ENCODE results near the gene PLIN5.

PLIN5 gene

DNA sequence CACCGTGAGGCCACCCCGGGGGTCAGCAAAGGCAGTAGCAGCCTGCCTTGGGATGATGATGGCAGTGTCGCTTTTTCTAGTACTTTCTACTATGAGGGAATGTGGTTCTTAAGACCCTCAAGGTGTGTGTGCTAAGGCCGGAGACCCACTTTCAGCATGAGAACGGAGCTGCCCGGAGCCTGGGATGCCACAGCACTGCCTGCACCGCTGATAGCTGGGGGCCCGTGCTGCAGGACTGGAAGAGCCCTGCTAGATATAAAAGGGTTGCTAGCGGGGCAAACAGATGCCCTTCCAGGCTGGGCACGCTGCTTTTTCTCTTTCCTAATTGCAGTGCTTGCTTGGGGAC, 31.2 kb downstream of the PLIN5 start:
- DNase-seq = no peak

DNA sequence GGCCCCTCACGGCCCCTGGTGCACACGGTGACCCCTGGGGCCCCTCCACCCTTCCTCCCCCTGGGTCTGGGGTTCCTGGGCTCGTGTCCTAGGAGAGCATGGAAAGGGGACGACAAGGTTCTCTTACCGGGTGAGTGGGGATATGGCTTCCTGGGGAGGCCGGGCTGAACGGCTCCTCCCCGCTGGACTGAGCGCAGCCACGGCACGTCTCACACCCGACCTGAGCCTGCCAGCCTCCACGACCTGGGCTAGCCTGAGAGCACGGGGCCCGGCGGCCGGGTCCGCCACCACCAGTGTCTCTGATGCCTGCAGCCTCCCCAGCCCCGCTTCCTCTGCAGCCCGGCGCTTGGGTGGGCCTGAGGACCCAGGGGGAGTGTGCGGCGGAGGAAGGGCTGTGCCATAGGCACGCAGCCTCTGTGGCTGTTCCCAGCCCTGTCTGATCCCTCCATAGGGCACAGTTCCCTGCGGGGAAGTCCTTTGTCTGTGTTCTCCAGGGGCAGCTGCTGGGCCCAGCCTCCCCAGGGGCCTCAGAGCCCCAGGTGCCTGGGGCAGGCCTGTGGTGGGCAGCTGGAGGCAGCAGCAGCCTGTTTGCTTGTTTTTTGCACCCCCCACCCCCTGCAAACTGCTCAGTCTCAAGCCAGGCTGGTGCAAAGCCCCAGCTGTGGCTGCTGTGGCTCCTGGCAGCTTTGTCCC, 31.7 kb downstream of the PLIN5 start:
- DNase-seq = peak; percentile 52

DNA sequence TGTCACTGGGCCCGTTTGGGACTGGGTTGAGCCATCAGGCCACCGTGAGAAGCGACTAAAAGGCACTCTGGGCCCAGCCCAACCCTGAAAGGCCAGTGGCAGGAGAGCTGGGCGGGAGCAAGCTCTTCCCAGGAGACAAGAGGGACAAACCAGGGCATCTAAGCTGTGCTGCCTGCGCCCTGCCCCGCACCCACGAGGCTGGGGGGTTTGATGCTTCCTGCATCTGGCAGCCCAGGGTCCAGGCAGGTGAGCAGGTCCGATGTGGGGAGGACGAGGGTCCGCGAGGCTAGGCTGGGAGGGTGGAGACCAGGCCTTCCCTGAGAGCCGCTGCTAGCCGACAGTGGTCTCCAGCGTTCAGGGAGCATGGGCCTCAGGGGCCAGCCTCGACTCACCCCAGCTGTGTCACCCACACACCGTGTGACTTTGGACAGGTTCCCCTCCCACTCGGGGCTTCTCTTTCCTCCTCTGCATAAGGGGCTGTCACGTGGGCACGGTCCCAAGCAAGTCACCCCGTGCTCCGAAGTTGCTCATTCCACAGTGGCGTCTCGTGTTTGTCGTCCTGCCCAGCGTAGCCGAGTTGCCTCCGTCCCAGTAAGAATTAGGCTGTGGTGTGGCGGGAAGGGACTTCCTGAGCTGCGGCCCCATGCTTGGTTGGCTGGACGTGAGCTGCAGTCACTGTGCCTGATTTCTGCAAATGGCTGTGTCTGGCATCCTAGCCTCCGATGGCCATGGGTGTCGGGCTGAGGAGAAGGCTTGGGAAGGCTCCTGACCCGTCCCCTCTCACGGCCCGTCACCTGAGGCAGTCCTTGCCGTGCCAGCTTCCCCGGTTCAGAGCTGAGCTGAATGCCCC, 32.5 kb downstream of the PLIN5 start:
- no peak for DNase-seq

GRCh38 chr19:4501691-4502090, 33.3 kb downstream of the PLIN5 start:
- DNase-seq = no peak

DNA sequence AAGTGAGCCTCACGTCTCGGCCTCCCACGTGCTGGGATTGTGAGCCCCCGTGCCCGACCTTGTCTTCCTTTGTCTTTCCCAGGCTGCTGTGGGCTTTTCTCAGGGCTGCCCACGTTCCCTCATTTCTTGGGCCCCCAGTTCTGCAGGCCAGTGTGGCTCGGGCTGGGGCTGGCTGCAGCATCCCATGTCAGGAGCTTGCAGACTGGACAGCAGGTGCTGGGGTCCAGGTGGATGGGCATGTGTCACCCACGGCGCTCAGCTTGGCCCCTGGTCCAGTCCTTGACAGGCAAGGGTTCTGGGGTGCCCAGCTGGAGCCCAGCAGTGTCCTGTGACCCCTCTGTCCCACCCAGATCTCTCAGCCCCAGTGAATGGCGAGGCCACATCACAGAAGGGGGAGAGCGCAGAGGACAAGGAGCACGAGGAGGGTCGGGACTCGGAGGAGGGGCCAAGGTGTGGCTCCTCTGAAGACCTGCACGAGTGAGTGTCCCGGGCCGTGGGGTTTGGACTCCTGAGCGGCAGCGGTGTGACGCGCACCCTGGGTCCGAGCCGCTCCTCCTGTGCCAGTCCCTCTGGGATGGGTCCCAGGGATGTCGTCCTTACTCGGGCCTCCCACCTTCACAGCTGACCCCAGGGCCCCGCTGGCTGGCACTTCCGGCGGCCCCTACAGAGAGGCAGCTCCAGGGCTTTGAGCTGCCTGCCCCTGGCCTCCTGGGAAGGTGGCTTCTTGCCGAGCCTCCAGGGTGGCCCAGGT, 34.0 kb downstream of the PLIN5 start:
- DNase-seq = no peak

DNA sequence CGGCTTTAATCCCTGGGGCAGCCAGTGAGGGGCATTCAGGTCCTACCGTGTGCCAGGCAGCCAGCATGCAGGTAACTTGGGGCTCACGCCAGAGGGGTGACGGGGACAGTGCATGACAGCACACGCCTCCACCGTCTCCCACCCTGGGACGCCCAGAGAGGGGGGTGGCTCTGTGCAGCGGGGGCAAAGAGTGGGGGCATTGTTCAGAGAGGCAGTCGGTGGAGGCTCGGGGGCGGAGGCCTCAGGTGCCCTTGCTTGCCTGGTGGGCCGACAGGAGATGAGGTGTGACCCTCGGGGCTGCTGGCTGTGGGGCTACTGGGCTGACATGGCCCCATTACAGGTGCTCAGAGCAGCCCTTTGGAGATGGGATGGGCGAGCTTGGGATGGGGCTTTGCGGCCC, 35.2 kb downstream of the PLIN5 start:
- no peak for DNase-seq

GRCh38 chr19:4499318-4499717, 35.7 kb downstream of the PLIN5 start:
- no peak for DNase-seq

- DNase-seq = no peak
Measured at GRCh38 chr19:4498694-4499093, 36.3 kb downstream of the PLIN5 start.

GRCh38 chr19:4497770-4498389, 37.1 kb downstream of the PLIN5 start:
- DNase-seq = no peak

GRCh38 chr19:4496304-4496703, 38.7 kb downstream of the PLIN5 start:
- DNase-seq = no peak

DNA sequence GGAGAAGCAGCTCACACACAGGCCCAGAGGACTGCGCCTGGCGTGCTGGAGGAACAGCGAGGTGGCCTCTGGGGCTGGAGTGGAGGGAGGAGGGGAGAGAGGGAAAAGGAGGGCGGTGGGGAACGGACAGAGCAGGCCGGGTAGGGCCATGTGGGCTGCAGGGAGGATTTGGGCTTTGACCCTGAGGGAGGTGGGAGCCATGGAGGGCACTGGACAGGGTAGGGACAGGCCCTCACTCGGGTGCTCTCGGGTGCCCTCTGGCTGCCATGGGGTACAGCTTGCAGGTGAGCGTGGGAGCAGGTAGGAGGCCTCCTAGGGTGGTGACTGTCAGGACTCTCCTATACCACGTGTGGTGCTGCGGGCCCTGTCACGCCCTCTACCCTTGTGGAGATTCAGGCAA, 39.6 kb downstream of the PLIN5 start:
- no peak for DNase-seq

GRCh38 chr19:4494691-4495064, 40.3 kb downstream of the PLIN5 start:
- DNase-seq = no peak

DNA sequence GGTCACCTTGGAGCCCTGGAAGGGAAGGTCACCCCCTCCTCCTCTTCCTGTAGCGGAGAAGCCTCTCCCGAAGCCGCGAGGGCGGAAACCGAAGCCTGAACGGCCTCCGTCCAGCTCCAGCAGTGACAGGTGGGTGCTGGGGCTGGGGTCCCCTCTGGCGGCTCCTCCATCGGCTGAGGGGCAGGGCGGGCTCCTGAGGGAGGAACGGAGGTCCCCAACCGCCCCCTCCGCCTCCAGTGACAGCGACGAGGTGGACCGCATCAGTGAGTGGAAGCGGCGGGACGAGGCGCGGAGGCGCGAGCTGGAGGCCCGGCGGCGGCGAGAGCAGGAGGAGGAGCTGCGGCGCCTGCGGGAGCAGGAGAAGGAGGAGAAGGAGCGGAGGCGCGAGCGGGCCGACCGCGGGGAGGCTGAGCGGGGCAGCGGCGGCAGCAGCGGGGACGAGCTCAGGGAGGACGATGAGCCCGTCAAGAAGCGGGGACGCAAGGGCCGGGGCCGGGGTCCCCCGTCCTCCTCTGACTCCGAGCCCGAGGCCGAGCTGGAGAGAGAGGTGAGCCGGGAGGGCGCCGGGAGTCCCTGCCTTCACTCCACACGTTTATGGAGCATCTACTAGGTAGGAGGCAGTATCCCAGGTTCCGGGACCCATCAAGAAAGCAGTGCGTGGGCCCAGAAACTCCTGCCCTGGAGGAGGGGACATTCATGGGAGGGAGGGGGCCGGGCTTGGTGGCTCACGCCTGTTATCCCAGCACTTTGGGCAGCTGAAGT, 40.9 kb downstream of the PLIN5 start:
- DNase-seq = no peak

DNA sequence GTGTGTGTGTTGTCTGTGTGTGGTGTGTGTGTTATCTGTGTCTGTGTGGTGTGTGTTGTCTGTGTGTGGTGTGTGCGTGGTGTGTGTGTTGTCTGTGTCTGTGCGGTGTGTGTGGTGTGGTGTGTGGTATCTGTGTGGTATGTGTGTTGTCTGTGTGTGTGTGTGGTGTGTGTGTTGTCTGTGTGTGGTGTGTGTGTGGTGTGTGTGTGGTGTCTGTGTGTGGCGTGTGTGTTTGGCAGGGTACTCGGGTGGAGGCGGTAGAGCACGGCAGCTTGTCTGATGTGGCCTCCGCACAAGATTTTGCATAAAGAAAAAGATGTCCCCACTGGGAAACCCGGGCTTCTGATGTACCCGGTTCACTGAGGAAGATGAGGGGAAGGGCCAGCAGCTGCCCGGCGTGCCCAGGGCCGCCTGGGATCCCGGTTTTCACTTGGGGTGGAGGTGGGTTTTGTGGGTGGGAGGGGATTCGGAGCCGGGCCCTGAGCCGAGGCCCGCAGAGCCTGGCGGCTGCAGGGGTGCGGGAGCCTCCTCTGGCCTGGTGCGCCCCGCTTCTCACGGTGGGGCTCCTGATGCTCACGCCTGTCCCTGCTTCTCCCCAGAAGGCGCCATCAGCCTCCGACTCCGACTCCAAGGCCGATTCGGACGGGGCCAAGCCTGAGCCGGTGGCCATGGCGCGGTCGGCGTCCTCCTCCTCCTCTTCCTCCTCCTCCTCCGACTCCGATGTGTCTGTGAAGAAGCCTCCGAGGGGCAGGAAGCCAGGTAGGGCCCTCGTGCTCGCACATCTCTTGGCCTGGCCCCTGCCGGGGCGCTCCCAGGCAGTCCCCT, 41.7 kb downstream of the PLIN5 start:
- no peak for DNase-seq

GRCh38 chr19:4492337-4493103, 42.5 kb downstream of the PLIN5 start:
- DNase-seq = no peak

DNA sequence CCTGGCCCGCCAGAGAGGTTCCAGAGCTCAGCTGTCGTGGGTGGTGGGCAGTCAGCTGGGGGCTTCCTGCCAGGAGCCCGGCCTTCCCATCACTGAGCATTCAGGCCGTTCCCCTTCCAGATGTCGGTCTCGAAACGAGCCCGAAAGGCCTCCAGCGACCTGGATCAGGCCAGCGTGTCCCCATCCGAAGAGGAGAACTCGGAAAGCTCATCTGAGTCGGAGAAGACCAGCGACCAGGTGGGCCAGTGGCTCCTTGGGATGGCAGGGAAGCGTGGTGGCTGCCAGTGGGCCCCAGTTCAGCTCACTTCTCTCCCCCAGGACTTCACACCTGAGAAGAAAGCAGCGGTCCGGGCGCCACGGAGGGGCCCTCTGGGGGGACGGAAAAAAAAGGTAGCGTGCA, 43.6 kb downstream of the PLIN5 start:
- no peak for DNase-seq

DNA sequence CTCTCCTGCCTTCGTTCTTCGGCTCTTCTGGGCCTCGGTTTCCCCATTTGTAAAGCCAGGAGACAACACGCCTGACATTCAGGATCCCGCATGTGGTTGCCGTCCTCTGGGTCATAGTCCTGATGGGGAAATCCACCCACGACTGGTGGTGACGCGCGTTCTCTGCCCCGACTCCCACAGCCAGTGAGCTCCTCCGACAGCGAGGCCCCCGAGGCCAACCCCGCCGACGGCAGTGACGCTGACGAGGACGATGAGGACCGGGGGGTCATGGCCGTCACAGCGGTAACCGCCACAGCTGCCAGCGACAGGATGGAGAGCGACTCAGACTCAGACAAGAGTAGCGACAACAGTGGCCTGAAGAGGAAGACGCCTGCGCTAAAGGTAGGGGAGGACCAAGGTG, 46.5 kb downstream of the PLIN5 start:
- no peak for DNase-seq

DNA sequence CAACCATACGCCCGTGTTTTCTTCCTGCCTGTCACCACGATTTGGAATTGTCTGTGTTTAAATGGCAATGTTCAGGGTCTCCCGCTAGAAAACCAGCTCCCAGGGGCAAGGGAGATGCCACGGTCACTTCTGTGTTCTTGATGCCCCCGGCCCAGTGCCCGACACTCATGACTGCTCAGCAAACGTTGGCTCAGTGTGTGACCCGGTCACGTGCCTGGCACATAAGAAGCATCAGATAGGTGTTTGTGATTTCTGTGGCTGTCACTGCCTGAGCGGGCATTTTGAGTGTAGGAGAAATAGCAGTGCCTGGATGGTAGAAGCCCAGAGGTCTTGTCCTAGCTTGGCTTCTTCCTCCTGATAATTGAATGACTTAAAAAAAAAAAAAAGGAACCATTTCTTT, 47.5 kb downstream of the PLIN5 start:
- no peak for DNase-seq

DNA sequence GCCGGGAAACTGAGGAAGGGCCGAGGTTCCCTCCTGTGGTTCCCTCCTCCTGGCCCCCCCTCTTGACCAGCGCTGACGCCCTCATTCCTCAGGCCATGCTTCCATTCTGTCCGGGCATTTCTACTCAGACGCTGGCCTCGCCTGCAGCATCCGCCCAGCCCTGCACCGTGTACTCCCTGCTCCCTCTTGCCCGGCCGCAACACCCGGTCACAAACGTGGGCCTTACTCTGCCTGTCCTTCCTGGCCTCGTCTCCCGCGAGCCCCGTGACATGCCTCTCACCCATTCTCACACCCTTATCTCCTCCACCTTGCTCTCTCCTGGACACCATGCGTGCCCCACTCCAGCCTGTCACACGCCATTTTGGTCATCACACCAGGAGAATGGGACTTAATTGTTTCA, 51.6 kb downstream of the PLIN5 start:
- no peak for DNase-seq

DNA sequence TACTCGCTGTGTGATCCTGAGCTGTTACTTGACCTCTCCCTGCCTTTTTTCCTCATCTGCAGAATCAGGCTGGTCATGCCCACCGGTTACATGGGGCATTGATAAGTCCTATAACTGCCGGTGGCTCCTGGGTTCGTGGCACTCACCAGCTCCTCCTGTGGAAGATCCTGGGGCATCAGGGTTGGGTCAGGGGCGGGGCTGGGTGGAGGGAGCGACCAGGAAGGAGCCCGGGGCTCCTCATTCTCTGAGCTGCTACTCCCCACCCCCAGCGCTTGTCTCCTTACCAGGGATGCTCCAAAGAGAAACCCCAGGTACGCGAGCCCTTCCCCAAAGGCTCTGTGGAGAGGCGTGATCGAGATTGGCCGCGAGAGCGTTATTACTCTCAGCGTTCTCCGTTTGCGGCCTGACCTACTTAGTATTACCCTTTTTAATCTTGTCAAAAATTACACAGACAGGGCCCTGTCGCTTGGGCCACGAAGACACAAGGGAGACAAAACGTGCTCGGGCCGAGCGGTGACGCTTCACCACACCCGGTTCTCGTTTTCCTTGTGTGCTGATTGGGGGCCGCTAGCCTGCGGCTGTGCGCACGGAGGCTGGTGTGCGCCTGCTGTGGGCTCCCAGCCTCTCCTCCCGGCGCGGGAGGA, 52.2 kb downstream of the PLIN5 start:
- DNase-seq = no peak

Data from NCI-H2171 (cell line).